ENCODE data around the gene MX1.

The MX1 gene

GRCh38 chr21:41504030-41504429, 78.0 kb downstream of the MX1 start:
- no peak for ATAC-seq
- TF ChIP-seq, protein P1, sequence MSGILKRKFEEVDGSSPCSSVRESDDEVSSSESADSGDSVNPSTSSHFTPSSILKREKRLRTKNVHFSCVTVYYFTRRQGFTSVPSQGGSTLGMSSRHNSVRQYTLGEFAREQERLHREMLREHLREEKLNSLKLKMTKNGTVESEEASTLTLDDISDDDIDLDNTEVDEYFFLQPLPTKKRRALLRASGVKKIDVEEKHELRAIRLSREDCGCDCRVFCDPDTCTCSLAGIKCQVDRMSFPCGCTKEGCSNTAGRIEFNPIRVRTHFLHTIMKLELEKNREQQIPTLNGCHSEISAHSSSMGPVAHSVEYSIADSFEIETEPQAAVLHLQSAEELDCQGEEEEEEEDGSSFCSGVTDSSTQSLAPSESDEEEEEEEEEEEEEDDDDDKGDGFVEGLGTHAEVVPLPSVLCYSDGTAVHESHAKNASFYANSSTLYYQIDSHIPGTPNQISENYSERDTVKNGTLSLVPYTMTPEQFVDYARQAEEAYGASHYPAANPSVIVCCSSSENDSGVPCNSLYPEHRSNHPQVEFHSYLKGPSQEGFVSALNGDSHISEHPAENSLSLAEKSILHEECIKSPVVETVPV (CRISPR knock-in tag; IDR thresholded peaks at IDR 0.05), result no peak
- TF ChIP-seq ZNF70 (CRISPR knock-in tag; IDR thresholded peaks at IDR 0.05), result no peak
- TF ChIP-seq PPARA (CRISPR knock-in tag; IDR thresholded peaks at IDR 0.05; ENCODE audit: borderline replicate concordance), result no peak
- TF ChIP-seq CSDC2 (CRISPR knock-in tag; IDR thresholded peaks at IDR 0.05), result no peak
- no peak for TF ChIP-seq CREB5 (CRISPR knock-in tag; IDR thresholded peaks at IDR 0.05; ENCODE audit: low read depth)
- TF ChIP-seq, protein P2, sequence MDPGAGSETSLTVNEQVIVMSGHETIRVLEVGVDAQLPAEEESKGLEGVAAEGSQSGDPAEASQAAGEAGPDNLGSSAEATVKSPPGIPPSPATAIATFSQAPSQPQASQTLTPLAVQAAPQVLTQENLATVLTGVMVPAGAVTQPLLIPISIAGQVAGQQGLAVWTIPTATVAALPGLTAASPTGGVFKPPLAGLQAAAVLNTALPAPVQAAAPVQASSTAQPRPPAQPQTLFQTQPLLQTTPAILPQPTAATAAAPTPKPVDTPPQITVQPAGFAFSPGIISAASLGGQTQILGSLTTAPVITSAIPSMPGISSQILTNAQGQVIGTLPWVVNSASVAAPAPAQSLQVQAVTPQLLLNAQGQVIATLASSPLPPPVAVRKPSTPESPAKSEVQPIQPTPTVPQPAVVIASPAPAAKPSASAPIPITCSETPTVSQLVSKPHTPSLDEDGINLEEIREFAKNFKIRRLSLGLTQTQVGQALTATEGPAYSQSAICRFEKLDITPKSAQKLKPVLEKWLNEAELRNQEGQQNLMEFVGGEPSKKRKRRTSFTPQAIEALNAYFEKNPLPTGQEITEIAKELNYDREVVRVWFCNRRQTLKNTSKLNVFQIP (CRISPR knock-in tag; IDR thresholded peaks at IDR 0.05; ENCODE audit: borderline replicate concordance, low read depth), result no peak
- no peak for TF ChIP-seq ZC3H10 (CRISPR knock-in tag; IDR thresholded peaks at IDR 0.05)
- no peak for TF ChIP-seq OSR1 (CRISPR knock-in tag; IDR thresholded peaks at IDR 0.05)
- TF ChIP-seq ARNTL (CRISPR knock-in tag; IDR thresholded peaks at IDR 0.05; ENCODE audit: borderline replicate concordance, low read depth), result no peak
- TF ChIP-seq PATZ1 (CRISPR knock-in tag; IDR thresholded peaks at IDR 0.05; ENCODE audit: borderline replicate concordance), result no peak
- TF ChIP-seq GLIS3 (CRISPR knock-in tag; IDR thresholded peaks at IDR 0.05), result no peak
- TF ChIP-seq ZFP3 (CRISPR knock-in tag; IDR thresholded peaks at IDR 0.05), result no peak
- TF ChIP-seq TSHZ2 (CRISPR knock-in tag; IDR thresholded peaks at IDR 0.05), result no peak
- no peak for TF ChIP-seq ZNF565 (CRISPR knock-in tag; conservative IDR thresholded peaks at IDR 0.05; ENCODE audit: low read depth)
- no peak for TF ChIP-seq RARB (CRISPR knock-in tag; IDR thresholded peaks at IDR 0.05)
- TF ChIP-seq TOX (CRISPR knock-in tag; IDR thresholded peaks at IDR 0.05; ENCODE audit: borderline replicate concordance), result no peak
- no peak for TF ChIP-seq ISL1 (CRISPR knock-in tag; IDR thresholded peaks at IDR 0.05)

- no peak for ATAC-seq
- TF ChIP-seq ARNTL (CRISPR knock-in tag; IDR thresholded peaks at IDR 0.05; ENCODE audit: borderline replicate concordance, low read depth) (no peak), ZFP3 (CRISPR knock-in tag; IDR thresholded peaks at IDR 0.05) (no peak), ISL1 (CRISPR knock-in tag; IDR thresholded peaks at IDR 0.05) (no peak), BACH2 (CRISPR knock-in tag; IDR thresholded peaks at IDR 0.05; ENCODE audit: borderline replicate concordance) (no peak), CSDC2 (CRISPR knock-in tag; IDR thresholded peaks at IDR 0.05) (no peak), ZC3H10 (CRISPR knock-in tag; IDR thresholded peaks at IDR 0.05) (no peak), TOX (CRISPR knock-in tag; IDR thresholded peaks at IDR 0.05; ENCODE audit: borderline replicate concordance) (no peak), ESRRG (CRISPR knock-in tag; IDR thresholded peaks at IDR 0.05) (no peak), ZNF565 (CRISPR knock-in tag; conservative IDR thresholded peaks at IDR 0.05; ENCODE audit: low read depth) (no peak), PPARA (CRISPR knock-in tag; IDR thresholded peaks at IDR 0.05; ENCODE audit: borderline replicate concordance) (no peak), TCF4 (CRISPR knock-in tag; IDR thresholded peaks at IDR 0.05; ENCODE audit: borderline replicate concordance) (no peak), ZNF70 (CRISPR knock-in tag; IDR thresholded peaks at IDR 0.05) (no peak), TSHZ2 (CRISPR knock-in tag; IDR thresholded peaks at IDR 0.05) (no peak), PATZ1 (CRISPR knock-in tag; IDR thresholded peaks at IDR 0.05; ENCODE audit: borderline replicate concordance) (no peak), SNAI2 (CRISPR knock-in tag; IDR thresholded peaks at IDR 0.05) (no peak), ZNF8 (CRISPR knock-in tag; IDR thresholded peaks at IDR 0.05) (no peak), ZFP30 (CRISPR knock-in tag; IDR thresholded peaks at IDR 0.05) (no peak)
- TF ChIP-seq, protein P1 (CRISPR knock-in tag; IDR thresholded peaks at IDR 0.05), result no peak
Measured at GRCh38 chr21:41506005-41506594, 80.1 kb downstream of the MX1 start.

Data from SK-N-SH treated with all-trans-retinoic acid at 6 μM for 48 hours (cell line).